HepG2 (cell line): ENCODE results near the gene SKIL. TPM values are rescaled to one million over a fixed set of nuclear protein-coding genes. Genes with fewer than 3 reads are reported as not detected.

Experiments used
- ATAC-seq: fragments of 200-7000 bp; cut with Tn5 transposase; 3 replicates; pipeline ENCODE4 v1.9.1; 2020; ENCODE audit warnings: mild to moderate bottlenecking, moderate library complexity
- BruUV-seq: library from RNA; stranded (reverse); fragments of 400-500 nt; replicated peaks from 2 replicates; lab custom pipeline; 2021; lab: Mats Ljungman, UMichigan
- CTCF ChIA-PET: fragments of 300-600 bp; formaldehyde crosslinking; extraction: SDS; loops from one replicate; lab custom pipeline; 2021; ENCODE audit warnings: low total read pairs, inconsistent platforms, low intra/inter-chr PET ratio; lab: Yijun Ruan, JAX
- POLR2A ChIA-PET: fragments of 350-600 bp; sonication (Branson Sonifier 250); formaldehyde crosslinking; loops from one replicate; lab custom pipeline; 2020; ENCODE audit warnings: antibody characterized with exemption, inconsistent platforms; lab: Yijun Ruan, JAX
- DNase-seq: peaks from one replicate; pipeline ENCODE4 v3.0.0-alpha.2; 2015; ENCODE audit warnings: low spot score
- FAIRE-seq: peaks from 3 replicates; lab custom pipeline; 2011; peaks lifted over from hg19 to GRCh38; lab: Jason Lieb, UNC
- H2AFZ ChIP-seq: one replicate; pipeline ENCODE4 v1.6.1; 2011; ENCODE audit warnings: low read length, inconsistent platforms
- H3K27ac ChIP-seq: fragments of 300-600 bp; 3 replicates; pipeline ENCODE4 v1.8.0; 2011; ENCODE audit warnings: mixed run types, mild to moderate bottlenecking, mixed read lengths, low read length, inconsistent platforms; ENCODE audit not compliant: insufficient read depth; ENCODE audit errors: extremely low read length
- H3K27me3 ChIP-seq, 2 experiments: fragments of 200-600 bp in 1 of 2; 2 replicates in 1 of 2; 3 replicates in 1 of 2; pipeline versions ENCODE4 v1.6.0 to v1.8.0; 2011; ENCODE audit warnings: low read length in 2 of 2, mild to moderate bottlenecking in 2 of 2, moderate library complexity in 2 of 2, inconsistent platforms in 1 of 2; ENCODE audit not compliant: insufficient read depth in 2 of 2, control insufficient read depth in 1 of 2
- H3K36me3 ChIP-seq, 2 experiments: fragments of 200-600 bp in 1 of 2; replicated peaks in 1 of 2; 2 replicates in 1 of 2; 3 replicates in 1 of 2; pipeline versions ENCODE4 v1.5.1 to v1.8.0; 2011; ENCODE audit warnings: low read length in 2 of 2, inconsistent platforms in 1 of 2; ENCODE audit not compliant: insufficient read depth in 2 of 2, control insufficient read depth in 1 of 2
- H3K4me1 ChIP-seq: 2 replicates; pipeline ENCODE4 v1.5.1; 2012; ENCODE audit warnings: low read length, inconsistent platforms; ENCODE audit not compliant: insufficient read depth
- H3K4me2 ChIP-seq: 2 replicates; pipeline ENCODE4 v1.6.0; 2011; ENCODE audit warnings: low read depth, low read length, inconsistent platforms
- H3K4me3 ChIP-seq, 3 experiments: fragments of 200-600 bp in 1 of 3; sonication (generic), shearing (Covaris generic) in 1 of 3; replicated peaks in 1 of 3; 2 replicates each; pipeline ENCODE4 v1.5.1; 2011 to 2016; ENCODE audit warnings: low read length in 3 of 3, inconsistent platforms in 2 of 3, low read depth in 2 of 3, mild to moderate bottlenecking in 2 of 3, control low read depth in 1 of 3, mixed read lengths in 1 of 3; ENCODE audit not compliant: insufficient read depth in 1 of 3
- H3K79me2 ChIP-seq: one replicate; pipeline ENCODE4 v1.6.1; 2011; ENCODE audit warnings: low read length, inconsistent platforms; ENCODE audit not compliant: insufficient read depth
- H3K9ac ChIP-seq: 2 replicates; pipeline ENCODE4 v1.6.0; 2011; ENCODE audit warnings: mild to moderate bottlenecking, low read depth, low read length, inconsistent platforms; ENCODE audit not compliant: insufficient read depth
- H3K9me3 ChIP-seq: 2 replicates; pipeline ENCODE4 v1.5.1; 2012; ENCODE audit warnings: mild to moderate bottlenecking, low read length
- H4K20me1 ChIP-seq: 2 replicates; pipeline ENCODE4 v1.6.0; 2011; ENCODE audit warnings: inconsistent platforms, mild to moderate bottlenecking, low read length, moderate library complexity; ENCODE audit not compliant: insufficient read depth
- BRCA1 ChIP-seq: sonication (generic); formaldehyde crosslinking; IDR thresholded peaks from 2 replicates; pipeline ENCODE4 v1.4.0; 2020; ENCODE audit warnings: missing genetic modification reagents
- CEBPG ChIP-seq: IDR thresholded peaks from 2 replicates; pipeline ENCODE4 v1.6.1; 2016
- MIER3 ChIP-seq: IDR thresholded peaks from 2 replicates; pipeline ENCODE4 v1.6.1; 2016; ENCODE audit warnings: missing compliant biosample characterization, borderline replicate concordance
- TRIM24 ChIP-seq: sonication (generic); formaldehyde crosslinking; IDR thresholded peaks from 2 replicates; pipeline ENCODE4 v1.8.0; 2022; ENCODE audit warnings: mild to moderate bottlenecking, missing genetic modification reagents
- ZMAT3 ChIP-seq: sonication (generic); formaldehyde crosslinking; conservative IDR thresholded peaks from 2 replicates; pipeline ENCODE4 v1.7.0; 2021; ENCODE audit warnings: missing genetic modification reagents
- ZNF33A ChIP-seq: sonication (generic); formaldehyde crosslinking; IDR thresholded peaks from 2 replicates; pipeline ENCODE4 v1.5.1; 2020; ENCODE audit warnings: missing genetic modification reagents, mild to moderate bottlenecking, moderate library complexity, borderline replicate concordance
- ZNF441 ChIP-seq: sonication (generic); formaldehyde crosslinking; IDR thresholded peaks from 2 replicates; pipeline ENCODE4 v1.7.0; 2021; ENCODE audit warnings: missing genetic modification reagents, borderline replicate concordance
- ZNF468 ChIP-seq: sonication (generic); formaldehyde crosslinking; IDR thresholded peaks from 2 replicates; pipeline ENCODE4 v1.8.0; 2022; ENCODE audit warnings: mild to moderate bottlenecking, moderate library complexity, missing genetic modification reagents
- ZNF569 ChIP-seq: sonication (generic); formaldehyde crosslinking; IDR thresholded peaks from 2 replicates; pipeline ENCODE4 v1.5.0; 2020; ENCODE audit warnings: mild to moderate bottlenecking, missing genetic modification reagents, moderate library complexity, borderline replicate concordance
- ZNF883 ChIP-seq: sonication (generic); formaldehyde crosslinking; IDR thresholded peaks from 2 replicates; pipeline ENCODE4 v1.5.1; 2020; ENCODE audit warnings: mild to moderate bottlenecking, missing genetic modification reagents; ENCODE audit errors: not compliant biosample characterization
- WGBS: methylation state at CpG from one replicate; pipeline ENCODE4 v1.1.6; 2017; ENCODE audit warnings: low lambda C conversion rate; 5-methylcytosine and 5-hydroxymethylcytosine counted together
- in situ Hi-C: cut with HindIII; loops from 2 replicates; pipeline ENCODE4 v1.10.0; 2017; ENCODE audit warnings: low pct_unique_long_range_greater_than_20kb; ENCODE audit not compliant: extremely low pct_ligation_motif_present
- intact Hi-C: fragments of 100-400 bp; cut with micrococcal nuclease; formaldehyde crosslinking; loops from one replicate; pipeline ENCODE4 v1.10.0; 2022; ENCODE audit not compliant: unreplicated experiment
- polyA plus RNA-seq, 8 experiments: library from polyadenylated mRNA; depleted of rRNA in 3 of 8; stranded (reverse) in 7 of 8; unstranded in 1 of 8; fragments of >200 nt; fragmentation: Illumina TruSeq in 4 of 8; extraction: Trizol in 4 of 8; gene quantifications; 2 replicates each; pipeline versions ENCODE4 v1.2.1 to v1.2.3, GENCODE V29; 2011 to 2016; ENCODE audit warnings: low read depth in 4 of 8, missing spikeins in 1 of 8, mixed read lengths in 1 of 8; ENCODE audit not compliant: insufficient read depth in 1 of 8
- total RNA-seq, 5 experiments: library from RNA; depleted of rRNA; stranded (reverse); fragments of >200 nt; fragmentation: Illumina TruSeq; extraction: Trizol; gene quantifications; 2 replicates each; pipeline ENCODE4 v1.2.3, GENCODE V29; 2016; ENCODE audit warnings: low read depth in 1 of 5
- TF ChIP-seq, protein P1 (sequence below): sonication (generic); formaldehyde crosslinking; IDR thresholded peaks from 2 replicates; pipeline ENCODE4 v1.4.0; 2020; ENCODE audit warnings: mild to moderate bottlenecking, missing genetic modification reagents
- TF ChIP-seq, protein P2 (sequence below): sonication (generic); formaldehyde crosslinking; IDR thresholded peaks from 2 replicates; pipeline ENCODE4 v1.5.1; 2020; ENCODE audit warnings: missing genetic modification reagents, mild to moderate bottlenecking, borderline replicate concordance
- TF ChIP-seq, protein P3 (sequence below): sonication (generic); formaldehyde crosslinking; IDR thresholded peaks from 2 replicates; pipeline ENCODE4 v1.4.0; 2020; ENCODE audit warnings: missing genetic modification reagents
- TF ChIP-seq, protein P4 (sequence below): sonication (generic); formaldehyde crosslinking; IDR thresholded peaks from 2 replicates; pipeline ENCODE4 v1.4.0; 2020; ENCODE audit warnings: missing genetic modification reagents, borderline replicate concordance

Gene SKIL
- total and polyA plus RNA-seq, 2 of the 13 experiments (the other 11 are each of a cell fraction or from before 2014, with no cell fraction given) = 5.2 to 20.7 TPM

DNA sequence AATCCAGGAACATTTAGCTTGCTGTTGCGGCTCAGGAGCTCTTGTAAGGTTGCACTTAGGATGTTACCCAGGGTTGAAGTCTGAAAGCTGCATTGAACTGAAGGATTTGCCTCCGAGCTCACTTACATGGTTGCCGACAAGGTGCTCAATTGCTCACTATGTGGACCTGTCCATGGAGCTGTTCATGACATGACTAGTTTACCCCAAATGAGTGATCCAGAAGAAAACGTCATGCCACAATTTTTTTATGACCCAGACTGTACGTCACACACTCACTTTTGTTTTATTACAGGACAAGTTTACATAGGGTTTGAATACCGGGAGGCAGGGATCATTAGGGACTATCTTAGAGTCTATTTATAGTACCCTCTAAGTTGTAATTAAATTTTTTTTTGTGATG, 40.2 kb downstream of the SKIL start:
- Histone ChIP-seq H4K20me1 (no peaks in the 10 kb centered on the region), H3K4me1 (no peaks in the 10 kb centered on the region), H2AFZ (no peak overlapping the region), H3K9me3 (no peaks in the 10 kb centered on the region), H3K27ac (no peak overlapping the region), H3K9ac (no peak overlapping the region), H3K4me2 (no peak overlapping the region), H3K79me2 (no peaks in the 10 kb centered on the region), H3K36me3 (no peaks in the 10 kb centered on the region; a peak in 1 of 5 replicates), H3K4me3 (no peak overlapping the region), H3K27me3 (no peaks in the 10 kb centered on the region)
- 90% methylated on average over 6 of the region's 6 CpGs for WGBS
- ChIA-PET POLR2A (no interaction called here), CTCF (no interaction called here)
- BruUV-seq = no TSS peak
- intact Hi-C loops (no loop called here), in situ Hi-C loops (no loop called here)
- TF ChIP-seq ZNF883 (CRISPR knock-in tag) = no peak
- TF ChIP-seq ZNF468 (CRISPR knock-in tag) = no peak
- no peak for TF ChIP-seq ZMAT3
- TF ChIP-seq, protein P1, sequence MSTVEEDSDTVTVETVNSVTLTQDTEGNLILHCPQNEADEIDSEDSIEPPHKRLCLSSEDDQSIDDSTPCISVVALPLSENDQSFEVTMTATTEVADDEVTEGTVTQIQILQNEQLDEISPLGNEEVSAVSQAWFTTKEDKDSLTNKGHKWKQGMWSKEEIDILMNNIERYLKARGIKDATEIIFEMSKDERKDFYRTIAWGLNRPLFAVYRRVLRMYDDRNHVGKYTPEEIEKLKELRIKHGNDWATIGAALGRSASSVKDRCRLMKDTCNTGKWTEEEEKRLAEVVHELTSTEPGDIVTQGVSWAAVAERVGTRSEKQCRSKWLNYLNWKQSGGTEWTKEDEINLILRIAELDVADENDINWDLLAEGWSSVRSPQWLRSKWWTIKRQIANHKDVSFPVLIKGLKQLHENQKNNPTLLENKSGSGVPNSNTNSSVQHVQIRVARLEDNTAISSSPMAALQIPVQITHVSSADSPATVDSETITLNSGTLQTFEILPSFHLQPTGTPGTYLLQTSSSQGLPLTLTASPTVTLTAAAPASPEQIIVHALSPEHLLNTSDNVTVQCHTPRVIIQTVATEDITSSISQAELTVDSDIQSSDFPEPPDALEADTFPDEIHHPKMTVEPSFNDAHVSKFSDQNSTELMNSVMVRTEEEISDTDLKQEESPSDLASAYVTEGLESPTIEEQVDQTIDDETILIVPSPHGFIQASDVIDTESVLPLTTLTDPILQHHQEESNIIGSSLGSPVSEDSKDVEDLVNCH = no peak
- TF ChIP-seq TRIM24 (CRISPR knock-in tag) = no peak
- no peak for TF ChIP-seq BRCA1 (CRISPR knock-in tag)
- TF ChIP-seq ZNF33A = no peak
- TF ChIP-seq, protein P2, sequence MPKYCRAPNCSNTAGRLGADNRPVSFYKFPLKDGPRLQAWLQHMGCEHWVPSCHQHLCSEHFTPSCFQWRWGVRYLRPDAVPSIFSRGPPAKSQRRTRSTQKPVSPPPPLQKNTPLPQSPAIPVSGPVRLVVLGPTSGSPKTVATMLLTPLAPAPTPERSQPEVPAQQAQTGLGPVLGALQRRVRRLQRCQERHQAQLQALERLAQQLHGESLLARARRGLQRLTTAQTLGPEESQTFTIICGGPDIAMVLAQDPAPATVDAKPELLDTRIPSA = no peak
- TF ChIP-seq CEBPG (CRISPR knock-in tag) = no peak
- TF ChIP-seq, protein P3, sequence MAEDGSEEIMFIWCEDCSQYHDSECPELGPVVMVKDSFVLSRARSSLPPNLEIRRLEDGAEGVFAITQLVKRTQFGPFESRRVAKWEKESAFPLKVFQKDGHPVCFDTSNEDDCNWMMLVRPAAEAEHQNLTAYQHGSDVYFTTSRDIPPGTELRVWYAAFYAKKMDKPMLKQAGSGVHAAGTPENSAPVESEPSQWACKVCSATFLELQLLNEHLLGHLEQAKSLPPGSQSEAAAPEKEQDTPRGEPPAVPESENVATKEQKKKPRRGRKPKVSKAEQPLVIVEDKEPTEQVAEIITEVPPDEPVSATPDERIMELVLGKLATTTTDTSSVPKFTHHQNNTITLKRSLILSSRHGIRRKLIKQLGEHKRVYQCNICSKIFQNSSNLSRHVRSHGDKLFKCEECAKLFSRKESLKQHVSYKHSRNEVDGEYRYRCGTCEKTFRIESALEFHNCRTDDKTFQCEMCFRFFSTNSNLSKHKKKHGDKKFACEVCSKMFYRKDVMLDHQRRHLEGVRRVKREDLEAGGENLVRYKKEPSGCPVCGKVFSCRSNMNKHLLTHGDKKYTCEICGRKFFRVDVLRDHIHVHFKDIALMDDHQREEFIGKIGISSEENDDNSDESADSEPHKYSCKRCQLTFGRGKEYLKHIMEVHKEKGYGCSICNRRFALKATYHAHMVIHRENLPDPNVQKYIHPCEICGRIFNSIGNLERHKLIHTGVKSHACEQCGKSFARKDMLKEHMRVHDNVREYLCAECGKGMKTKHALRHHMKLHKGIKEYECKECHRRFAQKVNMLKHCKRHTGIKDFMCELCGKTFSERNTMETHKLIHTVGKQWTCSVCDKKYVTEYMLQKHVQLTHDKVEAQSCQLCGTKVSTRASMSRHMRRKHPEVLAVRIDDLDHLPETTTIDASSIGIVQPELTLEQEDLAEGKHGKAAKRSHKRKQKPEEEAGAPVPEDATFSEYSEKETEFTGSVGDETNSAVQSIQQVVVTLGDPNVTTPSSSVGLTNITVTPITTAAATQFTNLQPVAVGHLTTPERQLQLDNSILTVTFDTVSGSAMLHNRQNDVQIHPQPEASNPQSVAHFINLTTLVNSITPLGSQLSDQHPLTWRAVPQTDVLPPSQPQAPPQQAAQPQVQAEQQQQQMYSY (CRISPR knock-in tag) = no peak
- TF ChIP-seq ZNF569 (CRISPR knock-in tag) = no peak
- TF ChIP-seq MIER3 (CRISPR knock-in tag) = no peak
- TF ChIP-seq, protein P4, sequence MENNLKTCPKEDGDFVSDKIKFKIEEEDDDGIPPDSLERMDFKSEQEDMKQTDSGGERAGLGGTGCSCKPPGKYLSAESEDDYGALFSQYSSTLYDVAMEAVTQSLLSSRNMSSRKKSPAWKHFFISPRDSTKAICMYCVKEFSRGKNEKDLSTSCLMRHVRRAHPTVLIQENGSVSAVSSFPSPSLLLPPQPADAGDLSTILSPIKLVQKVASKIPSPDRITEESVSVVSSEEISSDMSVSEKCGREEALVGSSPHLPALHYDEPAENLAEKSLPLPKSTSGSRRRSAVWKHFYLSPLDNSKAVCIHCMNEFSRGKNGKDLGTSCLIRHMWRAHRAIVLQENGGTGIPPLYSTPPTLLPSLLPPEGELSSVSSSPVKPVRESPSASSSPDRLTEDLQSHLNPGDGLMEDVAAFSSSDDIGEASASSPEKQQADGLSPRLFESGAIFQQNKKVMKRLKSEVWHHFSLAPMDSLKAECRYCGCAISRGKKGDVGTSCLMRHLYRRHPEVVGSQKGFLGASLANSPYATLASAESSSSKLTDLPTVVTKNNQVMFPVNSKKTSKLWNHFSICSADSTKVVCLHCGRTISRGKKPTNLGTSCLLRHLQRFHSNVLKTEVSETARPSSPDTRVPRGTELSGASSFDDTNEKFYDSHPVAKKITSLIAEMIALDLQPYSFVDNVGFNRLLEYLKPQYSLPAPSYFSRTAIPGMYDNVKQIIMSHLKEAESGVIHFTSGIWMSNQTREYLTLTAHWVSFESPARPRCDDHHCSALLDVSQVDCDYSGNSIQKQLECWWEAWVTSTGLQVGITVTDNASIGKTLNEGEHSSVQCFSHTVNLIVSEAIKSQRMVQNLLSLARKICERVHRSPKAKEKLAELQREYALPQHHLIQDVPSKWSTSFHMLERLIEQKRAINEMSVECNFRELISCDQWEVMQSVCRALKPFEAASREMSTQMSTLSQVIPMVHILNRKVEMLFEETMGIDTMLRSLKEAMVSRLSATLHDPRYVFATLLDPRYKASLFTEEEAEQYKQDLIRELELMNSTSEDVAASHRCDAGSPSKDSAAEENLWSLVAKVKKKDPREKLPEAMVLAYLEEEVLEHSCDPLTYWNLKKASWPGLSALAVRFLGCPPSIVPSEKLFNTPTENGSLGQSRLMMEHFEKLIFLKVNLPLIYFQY (CRISPR knock-in tag) = no peak
- TF ChIP-seq ZNF441 (CRISPR knock-in tag) = no peak
- ATAC-seq (no peak), DNase-seq (no peak), FAIRE-seq (no peak)
